HEK293 (cell line): ENCODE data around the gene ASCC2.

Experiments
- YY1 ChIP-seq: fragments of 450-650 bp; formaldehyde crosslinking; IDR thresholded peaks from 2 replicates; pipeline ENCODE4 v1.5.1; 2018; ENCODE audit warnings: missing biosample characterization, missing genetic modification characterization
- ZBTB20 ChIP-seq: fragments of 450-650 bp; formaldehyde crosslinking; IDR thresholded peaks from 2 replicates; pipeline ENCODE4 v1.5.1; 2016; ENCODE audit warnings: missing biosample characterization, missing genetic modification characterization
- ZBTB21 ChIP-seq: fragments of 450-650 bp; formaldehyde crosslinking; IDR thresholded peaks from 2 replicates; pipeline ENCODE4 v1.5.1; 2017; ENCODE audit warnings: missing biosample characterization, missing genetic modification characterization
- ZNF266 ChIP-seq: fragments of 450-650 bp; formaldehyde crosslinking; IDR thresholded peaks from 2 replicates; pipeline ENCODE4 v1.5.1; 2016; ENCODE audit warnings: missing biosample characterization, missing genetic modification characterization, low read depth
- ZNF555 ChIP-seq: fragments of 450-650 bp; formaldehyde crosslinking; conservative IDR thresholded peaks from 2 replicates; pipeline ENCODE4 v1.5.1; 2017; ENCODE audit warnings: missing biosample characterization, mild to moderate bottlenecking, missing genetic modification characterization, inconsistent platforms
- ZNF670 ChIP-seq: fragments of 450-650 bp; formaldehyde crosslinking; IDR thresholded peaks from 2 replicates; pipeline ENCODE4 v1.5.1; 2016; ENCODE audit warnings: missing biosample characterization, missing genetic modification characterization, low read depth
- ZNF677 ChIP-seq: fragments of 450-650 bp; IDR thresholded peaks from 2 replicates; pipeline ENCODE4 v1.5.0; 2018; ENCODE audit warnings: missing biosample characterization, mild to moderate bottlenecking, missing genetic modification characterization, moderate library complexity
- TF ChIP-seq, protein P1 (sequence below): fragments of 450-650 bp; formaldehyde crosslinking; IDR thresholded peaks from 2 replicates; pipeline ENCODE4 v1.5.1; 2016; ENCODE audit warnings: missing biosample characterization, missing genetic modification characterization

DNA sequence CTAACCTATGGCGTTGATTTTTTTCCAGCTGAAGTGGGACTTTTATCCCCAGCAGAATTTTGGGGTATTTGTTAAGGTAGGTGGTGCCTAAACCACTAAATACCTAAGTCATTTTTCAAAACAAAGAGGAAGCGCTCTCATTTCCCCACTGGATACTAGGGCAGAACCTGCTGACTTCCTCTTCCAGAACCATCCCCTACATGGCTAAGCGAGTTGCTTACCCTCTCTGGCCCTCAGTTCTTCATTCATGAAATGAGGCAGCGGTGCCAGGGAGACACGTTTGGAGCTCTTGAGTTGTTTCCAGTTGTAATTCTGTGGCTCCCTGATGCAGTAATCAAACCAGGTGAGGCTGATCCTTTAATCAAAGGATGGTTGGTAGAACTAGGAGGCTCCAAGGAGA, 34.9 kb upstream of the ASCC2 start:
- TF ChIP-seq ZBTB21 (tag by site-specific recombination) (no peak), YY1 (no peak), ZNF555 (tag by site-specific recombination) (no peak), ZBTB20 (tag by site-specific recombination) (no peak), ZNF670 (no peak), ZNF677 (tag by site-specific recombination) (no peak), ZNF266 (tag by site-specific recombination) (no peak)
- TF ChIP-seq, protein P1, sequence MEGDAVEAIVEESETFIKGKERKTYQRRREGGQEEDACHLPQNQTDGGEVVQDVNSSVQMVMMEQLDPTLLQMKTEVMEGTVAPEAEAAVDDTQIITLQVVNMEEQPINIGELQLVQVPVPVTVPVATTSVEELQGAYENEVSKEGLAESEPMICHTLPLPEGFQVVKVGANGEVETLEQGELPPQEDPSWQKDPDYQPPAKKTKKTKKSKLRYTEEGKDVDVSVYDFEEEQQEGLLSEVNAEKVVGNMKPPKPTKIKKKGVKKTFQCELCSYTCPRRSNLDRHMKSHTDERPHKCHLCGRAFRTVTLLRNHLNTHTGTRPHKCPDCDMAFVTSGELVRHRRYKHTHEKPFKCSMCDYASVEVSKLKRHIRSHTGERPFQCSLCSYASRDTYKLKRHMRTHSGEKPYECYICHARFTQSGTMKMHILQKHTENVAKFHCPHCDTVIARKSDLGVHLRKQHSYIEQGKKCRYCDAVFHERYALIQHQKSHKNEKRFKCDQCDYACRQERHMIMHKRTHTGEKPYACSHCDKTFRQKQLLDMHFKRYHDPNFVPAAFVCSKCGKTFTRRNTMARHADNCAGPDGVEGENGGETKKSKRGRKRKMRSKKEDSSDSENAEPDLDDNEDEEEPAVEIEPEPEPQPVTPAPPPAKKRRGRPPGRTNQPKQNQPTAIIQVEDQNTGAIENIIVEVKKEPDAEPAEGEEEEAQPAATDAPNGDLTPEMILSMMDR = no peak
